Fibroblast of lung (primary cell): ENCODE measurements around the gene BCAR1.
"Not testable (repeated sequence)": the region's sequence is repeated elsewhere in the genome, so short reads cannot be mapped to it uniquely, and the experiment has no call there.

Experiments used
- EZH2 ChIP-seq: IDR thresholded peaks from 2 replicates; pipeline ENCODE4 v1.5.1; 2012; ENCODE audit warnings: low read length, control low read depth, mild to moderate bottlenecking; ENCODE audit errors: missing control alignments
- TF ChIP-seq, protein P1 (sequence below), 2 donors: IDR thresholded peaks in 1 of 2; conservative IDR thresholded peaks in 1 of 2; 1 replicate in 1 of 2; 2 replicates in 1 of 2; pipeline ENCODE4 v1.5.1; 2011 to 2012; ENCODE audit warnings: low read length in 2 of 2, control low read depth in 1 of 2, inconsistent platforms in 1 of 2, low read depth in 1 of 2, mild to moderate bottlenecking in 1 of 2

GRCh38 chr16:75204905-75205304 is 46.5 kb downstream of the BCAR1 start:
- TF ChIP-seq, protein P1, sequence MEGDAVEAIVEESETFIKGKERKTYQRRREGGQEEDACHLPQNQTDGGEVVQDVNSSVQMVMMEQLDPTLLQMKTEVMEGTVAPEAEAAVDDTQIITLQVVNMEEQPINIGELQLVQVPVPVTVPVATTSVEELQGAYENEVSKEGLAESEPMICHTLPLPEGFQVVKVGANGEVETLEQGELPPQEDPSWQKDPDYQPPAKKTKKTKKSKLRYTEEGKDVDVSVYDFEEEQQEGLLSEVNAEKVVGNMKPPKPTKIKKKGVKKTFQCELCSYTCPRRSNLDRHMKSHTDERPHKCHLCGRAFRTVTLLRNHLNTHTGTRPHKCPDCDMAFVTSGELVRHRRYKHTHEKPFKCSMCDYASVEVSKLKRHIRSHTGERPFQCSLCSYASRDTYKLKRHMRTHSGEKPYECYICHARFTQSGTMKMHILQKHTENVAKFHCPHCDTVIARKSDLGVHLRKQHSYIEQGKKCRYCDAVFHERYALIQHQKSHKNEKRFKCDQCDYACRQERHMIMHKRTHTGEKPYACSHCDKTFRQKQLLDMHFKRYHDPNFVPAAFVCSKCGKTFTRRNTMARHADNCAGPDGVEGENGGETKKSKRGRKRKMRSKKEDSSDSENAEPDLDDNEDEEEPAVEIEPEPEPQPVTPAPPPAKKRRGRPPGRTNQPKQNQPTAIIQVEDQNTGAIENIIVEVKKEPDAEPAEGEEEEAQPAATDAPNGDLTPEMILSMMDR (conservative IDR thresholded peaks at IDR 0.05 in 1 of 2, IDR thresholded peaks at IDR 0.05 in 1 of 2; ENCODE audit: low read depth in 1 of 2, low read length in 2 of 2), result not testable (repeated sequence)
- not testable (repeated sequence) for TF ChIP-seq EZH2
